COLO668 (cell line): Measurements from ENCODE around the gene SAXO1.

ENCODE experiments used
- DNase-seq: peaks from one replicate; lab custom pipeline; 2025; ENCODE audit not compliant: unreplicated experiment; lab: John Stamatoyannopoulos, UW

The SAXO1 gene

DNA sequence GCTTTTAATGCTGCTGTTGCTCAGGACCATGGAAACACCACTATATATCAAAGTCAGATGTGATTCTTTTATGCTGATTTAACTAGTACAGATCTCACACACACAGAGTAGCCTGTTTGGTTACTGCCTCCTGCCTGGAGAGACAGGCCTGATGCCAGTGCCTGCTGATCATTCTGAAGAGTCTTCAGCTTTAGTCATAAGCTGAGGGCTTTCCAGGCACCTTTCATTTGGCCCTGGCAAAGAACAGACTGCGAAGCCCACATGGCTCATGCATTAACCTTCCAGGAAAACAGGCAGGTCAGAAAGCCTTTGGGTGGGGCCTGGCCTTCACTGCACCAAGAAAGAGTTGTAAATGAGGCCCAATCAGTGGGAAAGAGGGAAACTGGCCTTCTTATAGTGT, 144.7 kb downstream of the SAXO1 start:
- no peak for DNase-seq

DNA sequence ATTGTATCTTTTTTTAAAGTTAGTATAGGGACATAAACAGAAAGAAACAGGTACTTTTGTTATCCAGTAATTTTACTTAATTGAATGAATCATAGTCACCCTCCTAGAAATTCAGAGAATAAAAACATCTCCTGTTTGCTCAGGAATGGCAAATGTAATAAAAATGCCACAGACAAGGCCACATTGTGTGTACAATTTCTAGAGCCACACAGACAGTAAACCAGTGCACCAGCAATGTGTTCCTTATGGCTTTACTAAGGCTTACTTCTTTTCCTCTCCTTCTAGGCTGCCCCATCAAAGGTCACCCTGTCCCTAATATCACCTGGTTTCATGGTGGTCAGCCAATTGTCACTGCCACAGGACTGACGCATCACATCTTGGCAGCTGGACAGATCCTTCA, 145.5 kb downstream of the SAXO1 start:
- DNase-seq: no peak

- no peak for DNase-seq
These were observed 151.3 kb downstream of the SAXO1 start for GRCh38 chr9:18881758-18882157.

GRCh38 chr9:18877984-18878383, 155.0 kb downstream of the SAXO1 start:
- no peak for DNase-seq
